SK-N-SH (cell line): ENCODE data around the gene SDK1. TPM values are rescaled to one million over a fixed set of nuclear protein-coding genes. Genes with fewer than 3 reads are reported as not detected.

Source experiments
- CTCF ChIA-PET: fragments of 300-600, 350-600 bp; formaldehyde crosslinking; extraction: SDS; loops from one replicate; lab custom pipeline; 2021; lab: Yijun Ruan, JAX
- POLR2A ChIA-PET: fragments of 350-600 bp; sonication (Branson Sonifier 250); formaldehyde crosslinking; extraction: SDS; loops from one replicate; lab custom pipeline; 2020; ENCODE audit warnings: antibody characterized with exemption, inconsistent platforms; lab: Yijun Ruan, JAX
- DNase-seq: peaks from one replicate; pipeline ENCODE4 v3.0.0; 2012
- H2AFZ ChIP-seq: fragments of 200-600 bp; sonication (generic); 2 replicates; pipeline ENCODE4 v1.8.1; 2016; ENCODE audit warnings: antibody characterized with exemption, mild to moderate bottlenecking, low read depth
- H3F3A ChIP-seq: fragments of 200-600 bp; sonication (generic); replicated peaks from 2 replicates; pipeline ENCODE3; 2016; ENCODE audit warnings: antibody characterized with exemption, mild to moderate bottlenecking; ENCODE audit not compliant: insufficient read depth
- H3K27ac ChIP-seq, 2 experiments: fragments of 200-500 bp in 1 of 2; fragments of 200-600 bp in 1 of 2; sonication (Bioruptor generic) in 1 of 2; sonication (generic), shearing (Covaris generic) in 1 of 2; 2 replicates each; pipeline versions ENCODE4 v1.5.1 to v1.6.1; 2014 to 2016; ENCODE audit warnings: low read depth in 2 of 2, inconsistent platforms in 1 of 2, low read length in 1 of 2, mild to moderate bottlenecking in 1 of 2, mixed read lengths in 1 of 2
- H3K27me3 ChIP-seq: fragments of 200-600 bp; sonication (generic), shearing (Covaris generic); 2 replicates; pipeline ENCODE4 v1.6.1; 2016; ENCODE audit warnings: mixed run types; ENCODE audit not compliant: insufficient read depth
- H3K36me3 ChIP-seq, 2 experiments: fragments of 200-500 bp in 1 of 2; fragments of 200-600 bp in 1 of 2; sonication (Bioruptor generic) in 1 of 2; sonication (generic) in 1 of 2; replicated peaks in 1 of 2; 2 replicates each; pipeline versions ENCODE3 to v1.5.1; 2014 to 2016; ENCODE audit warnings: low read length in 1 of 2, mild to moderate bottlenecking in 1 of 2; ENCODE audit not compliant: insufficient read depth in 2 of 2, control insufficient read depth in 1 of 2
- H3K4me1 ChIP-seq, 2 experiments: fragments of 200-500 bp in 1 of 2; fragments of 200-600 bp in 1 of 2; sonication (Bioruptor generic) in 1 of 2; sonication (generic), shearing (Covaris generic) in 1 of 2; 2 replicates each; pipeline versions ENCODE4 v1.5.1 to v1.6.1; 2014 to 2016; ENCODE audit warnings: low read depth in 1 of 2, low read length in 1 of 2, mixed run types in 1 of 2; ENCODE audit not compliant: insufficient read depth in 2 of 2, control insufficient read depth in 1 of 2
- H3K4me2 ChIP-seq: fragments of 200-600 bp; sonication (generic), shearing (Covaris generic); 2 replicates; pipeline ENCODE4 v1.6.1; 2017; ENCODE audit warnings: mixed run types
- H3K4me3 ChIP-seq, 2 experiments: fragments of 200-500 bp in 1 of 2; fragments of 200-600 bp in 1 of 2; sonication (Bioruptor generic) in 1 of 2; sonication (generic), shearing (Covaris generic) in 1 of 2; 2 replicates each; pipeline versions ENCODE4 v1.5.1 to v1.8.1; 2014 to 2016; ENCODE audit warnings: low read depth in 2 of 2, inconsistent platforms in 1 of 2, low read length in 1 of 2, mild to moderate bottlenecking in 1 of 2, mixed read lengths in 1 of 2, moderate library complexity in 1 of 2
- H3K79me2 ChIP-seq: fragments of 200-600 bp; sonication (generic); 2 replicates; pipeline ENCODE4 v1.8.1; 2017; ENCODE audit warnings: mild to moderate bottlenecking; ENCODE audit not compliant: insufficient read depth
- H3K9ac ChIP-seq: fragments of 200-600 bp; sonication (generic); 2 replicates; pipeline ENCODE4 v1.6.1; 2017; ENCODE audit warnings: mixed run types
- H3K9me2 ChIP-seq: fragments of 200-600 bp; sonication (generic); 2 replicates; pipeline ENCODE4 v1.6.1; 2017; ENCODE audit warnings: mixed run types
- H3K9me3 ChIP-seq: fragments of 200-600 bp; sonication (generic); 2 replicates; pipeline ENCODE4 v1.6.1; 2017; ENCODE audit warnings: mixed run types, mild to moderate bottlenecking, moderate library complexity
- H4K20me1 ChIP-seq: fragments of 200-600 bp; sonication (generic); 2 replicates; pipeline ENCODE4 v1.6.1; 2017; ENCODE audit warnings: mild to moderate bottlenecking, mixed run types; ENCODE audit not compliant: insufficient read depth
- CTCF ChIP-seq: fragments of 200-600 bp; sonication (generic); IDR thresholded peaks from 2 replicates; pipeline ENCODE4 v1.6.1; 2017; ENCODE audit warnings: antibody characterized with exemption, mild to moderate bottlenecking, moderate library complexity
- FOXJ3 ChIP-seq: sonication (generic); formaldehyde crosslinking; IDR thresholded peaks from 2 replicates; pipeline ENCODE4 v1.5.1; 2020; ENCODE audit warnings: mild to moderate bottlenecking, missing genetic modification reagents
- IRF3 ChIP-seq: fragments of 150-350 bp; IDR thresholded peaks from 2 replicates; pipeline ENCODE4 v1.6.1; 2016; ENCODE audit warnings: mild to moderate bottlenecking, low read depth, low read length
- JUND ChIP-seq: IDR thresholded peaks from 2 replicates; pipeline ENCODE4 v1.4.0; 2012
- NFIC ChIP-seq: IDR thresholded peaks from 2 replicates; pipeline ENCODE4 v1.4.0; 2012; ENCODE audit warnings: borderline replicate concordance
- POLR2AphosphoS5 ChIP-seq: IDR thresholded peaks from 2 replicates; pipeline ENCODE4 v1.6.1; 2012; ENCODE audit warnings: low read depth, low read length
- RCOR1 ChIP-seq: fragments of 150-350 bp; IDR thresholded peaks from 2 replicates; pipeline ENCODE4 v1.6.1; 2017; ENCODE audit warnings: antibody characterized with exemption, low read length
- SIN3A ChIP-seq: IDR thresholded peaks from 2 replicates; pipeline ENCODE4 v1.6.1; 2012; ENCODE audit warnings: low read depth, mild to moderate bottlenecking, low read length, moderate library complexity, borderline replicate concordance
- SMC3 ChIP-seq: IDR thresholded peaks from 2 replicates; pipeline ENCODE4 v1.6.1; 2012; ENCODE audit warnings: low read depth, low read length, improper control_type of control experiment
- TCF12 ChIP-seq: IDR thresholded peaks from 2 replicates; pipeline ENCODE4 v1.4.0; 2012
- TEAD4 ChIP-seq: IDR thresholded peaks from 2 replicates; pipeline ENCODE4 v1.4.0; 2012; ENCODE audit warnings: mild to moderate bottlenecking, borderline replicate concordance; ENCODE audit not compliant: insufficient read depth
- USF2 ChIP-seq: fragments of 150-350 bp; IDR thresholded peaks from 2 replicates; pipeline ENCODE4 v1.6.1; 2017; ENCODE audit warnings: antibody characterized with exemption, low read length, low read depth, borderline replicate concordance
- YY1 ChIP-seq: IDR thresholded peaks from 2 replicates; pipeline ENCODE4 v1.4.0; 2012; ENCODE audit warnings: low read depth, mild to moderate bottlenecking
- ZBTB33 ChIP-seq: IDR thresholded peaks from 2 replicates; pipeline ENCODE4 v1.4.0; 2012; ENCODE audit warnings: low read depth, borderline replicate concordance
- WGBS: methylation state at CpG from one replicate; pipeline ENCODE4 v1.1.6; 2017; ENCODE audit warnings: low lambda C conversion rate; 5-methylcytosine and 5-hydroxymethylcytosine counted together
- polyA plus RNA-seq, 3 experiments: library from polyadenylated mRNA; depleted of rRNA; stranded (reverse); fragments of >200 nt; gene quantifications; 2 replicates each; pipeline ENCODE4 v1.2.3, GENCODE V29; 2012
- TF ChIP-seq, protein P1 (sequence below): IDR thresholded peaks from 2 replicates; pipeline ENCODE4 v1.4.0; 2012; ENCODE audit warnings: low read depth, borderline replicate concordance

SDK1 gene
- polyA plus RNA-seq, 1 of the 3 experiments (the other 2 are of a cell fraction) = 1.2 TPM

- Histone ChIP-seq H4K20me1 (no peaks in the 10 kb centered on the region), H3K27ac (no peak overlapping the region), H3K9me2 (no peaks in the 10 kb centered on the region), H3K36me3 (no peaks in the 10 kb centered on the region), H3K27me3 (no peaks in the 10 kb centered on the region), H3K4me3 (no peak overlapping the region), H3F3A (no peaks in the 10 kb centered on the region), H2AFZ (no peak overlapping the region), H3K4me1 (peaks cover 0 to 21% of the 10 kb centered on the region in 2 experiments; a peak in 2 of 4 replicates), H3K9me3 (no peaks in the 10 kb centered on the region), H3K79me2 (no peaks in the 10 kb centered on the region), H3K4me2 (no peak overlapping the region), H3K9ac (no peak overlapping the region)
- 74% methylated on average over 30 of the region's 30 CpGs for WGBS
- CTCF ChIA-PET = no interaction called here
- POLR2A ChIA-PET = no interaction called here
- DNase-seq = no peak
- TF ChIP-seq TCF12 (no peak), USF2 (no peak), YY1 (no peak), RCOR1 (no peak), IRF3 (no peak), TEAD4 (no peak), SMC3 (no peak), ZBTB33 (no peak), CTCF (no peak), POLR2AphosphoS5 (no peak), FOXJ3 (CRISPR knock-in tag) (no peak), SIN3A (no peak), NFIC (no peak), JUND (no peak)
- TF ChIP-seq, protein P1, sequence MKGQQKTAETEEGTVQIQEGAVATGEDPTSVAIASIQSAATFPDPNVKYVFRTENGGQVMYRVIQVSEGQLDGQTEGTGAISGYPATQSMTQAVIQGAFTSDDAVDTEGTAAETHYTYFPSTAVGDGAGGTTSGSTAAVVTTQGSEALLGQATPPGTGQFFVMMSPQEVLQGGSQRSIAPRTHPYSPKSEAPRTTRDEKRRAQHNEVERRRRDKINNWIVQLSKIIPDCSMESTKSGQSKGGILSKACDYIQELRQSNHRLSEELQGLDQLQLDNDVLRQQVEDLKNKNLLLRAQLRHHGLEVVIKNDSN = no peak
Measured at GRCh38 chr7:4010923-4011656, 710.0 kb downstream of the SDK1 start.
